ENCODE measurements around the gene FAM162A.
A peak's percentile ranks its signal among the peaks of the same experiment; 100 is the strongest.

The FAM162A gene

GRCh38 chr3:122456074-122456473 is 72.1 kb downstream of the FAM162A start:
- peaks cover 67% of the 10 kb centered on the region for H3K36me3 Mint-ChIP-seq (ENCODE audit: insufficient read depth)
- peak overlapping the region in 1 of 2 donors; percentile 81 for H3K27ac Mint-ChIP-seq
- no peak for ATAC-seq (replicated peaks)
- no peak overlapping the region for H3K4me3 Mint-ChIP-seq
- H3K4me1 Mint-ChIP-seq (ENCODE audit: low read depth in 2 of 2), result no peaks in the 10 kb centered on the region
- DNase-seq, result no peak
- no peaks in the 10 kb centered on the region for H3K27me3 Mint-ChIP-seq
- H3K9me3 Mint-ChIP-seq, result no peaks in the 10 kb centered on the region

- no peaks in the 10 kb centered on the region for H3K9me3 Mint-ChIP-seq
- no peaks in the 10 kb centered on the region for H3K4me1 Mint-ChIP-seq (ENCODE audit: low read depth in 2 of 2)
- H3K27ac Mint-ChIP-seq, result peak overlapping the region; percentile 18 to 39
- ATAC-seq (replicated peaks), result no peak
- H3K4me3 Mint-ChIP-seq, result no peak overlapping the region
- no peaks in the 10 kb centered on the region for H3K27me3 Mint-ChIP-seq
- DNase-seq, result no peak
- H3K36me3 Mint-ChIP-seq (ENCODE audit: insufficient read depth), result peaks cover 65% of the 10 kb centered on the region
Measured at GRCh38 chr3:122457706-122458105, 73.7 kb downstream of the FAM162A start.

- H3K36me3 Mint-ChIP-seq (ENCODE audit: insufficient read depth), result peaks cover 65% of the 10 kb centered on the region
- no peaks in the 10 kb centered on the region for H3K9me3 Mint-ChIP-seq
- ATAC-seq (replicated peaks) (no peak), DNase-seq (no peak)
- no peaks in the 10 kb centered on the region for H3K27me3 Mint-ChIP-seq
- H3K4me1 Mint-ChIP-seq (ENCODE audit: low read depth in 2 of 2), result no peaks in the 10 kb centered on the region
- H3K27ac Mint-ChIP-seq, result peak overlapping the region in 1 of 2 donors; percentile 78
- no peak overlapping the region for H3K4me3 Mint-ChIP-seq
Measured at GRCh38 chr3:122458992-122459391, 75.0 kb downstream of the FAM162A start.

- H3K9me3 Mint-ChIP-seq, result no peaks in the 10 kb centered on the region
- no peak overlapping the region for H3K4me3 Mint-ChIP-seq
- H3K27me3 Mint-ChIP-seq, result no peaks in the 10 kb centered on the region
- peak overlapping the region in 1 of 2 donors; percentile 58 for H3K27ac Mint-ChIP-seq
- no peaks in the 10 kb centered on the region for H3K4me1 Mint-ChIP-seq (ENCODE audit: low read depth in 2 of 2)
- ATAC-seq (replicated peaks) (no peak), DNase-seq (no peak)
- peaks cover 70% of the 10 kb centered on the region for H3K36me3 Mint-ChIP-seq (ENCODE audit: insufficient read depth)
Measured at GRCh38 chr3:122461806-122462205, 77.8 kb downstream of the FAM162A start.
